ENCODE results near the gene PFN3. TPM values are rescaled to one million over a fixed set of nuclear protein-coding genes. Genes with fewer than 3 reads are reported as not detected.

Gene PFN3
- total and polyA plus RNA-seq, 4 donors, result 0.32 to 1.00 TPM; not detected in 2

- 60% methylated on average over 4 of the region's 10 CpGs for WGBS (ENCODE audit: insufficient coverage)
Observed at GRCh38 chr5:177445052-177445916, 44.8 kb upstream of the PFN3 start.

GRCh38 chr5:177444106-177445051 lies 43.9 kb upstream of the PFN3 start:
- no peak overlapping the region for H3K27ac ChIP-seq (ENCODE audit: low read depth, low read length)

More at GRCh38 chr5:177445052-177445916, 44.8 kb upstream of the PFN3 start:
- no peak for DNase-seq (ENCODE audit: low read depth in 4 of 6, low spot score in 6 of 6)
- H3K4me1 ChIP-seq (ENCODE audit: control insufficient read depth, insufficient read depth, low read length), result peaks cover 43% of the 10 kb centered on the region
- no peak overlapping the region for H3K27ac ChIP-seq (ENCODE audit: low read depth, low read length)
- no peaks in the 10 kb centered on the region for H3K27me3 ChIP-seq (ENCODE audit: control insufficient read depth, insufficient read depth, low read length)
- no peaks in the 10 kb centered on the region for H3K9me3 ChIP-seq (ENCODE audit: control insufficient read depth, insufficient read depth, low read length)
- H3K36me3 ChIP-seq (ENCODE audit: control insufficient read depth, insufficient read depth, low read length), result peaks cover 46% of the 10 kb centered on the region
- H3K4me3 ChIP-seq (ENCODE audit: low read depth, low read length), result no peak overlapping the region

GRCh38 chr5:177443144-177443983 lies 42.9 kb upstream of the PFN3 start:
- no peak overlapping the region for H3K27ac ChIP-seq (ENCODE audit: low read depth, low read length)
- 89% methylated on average over 12 of the region's 15 CpGs for WGBS (ENCODE audit: insufficient coverage)

More at GRCh38 chr5:177444106-177445051, 43.9 kb upstream of the PFN3 start:
- Histone ChIP-seq H3K36me3 (ENCODE audit: control insufficient read depth, insufficient read depth, low read length) (peaks cover 41% of the 10 kb centered on the region), H3K4me3 (ENCODE audit: low read depth, low read length) (no peak overlapping the region), H3K27me3 (ENCODE audit: control insufficient read depth, insufficient read depth, low read length) (no peaks in the 10 kb centered on the region), H3K9me3 (ENCODE audit: control insufficient read depth, insufficient read depth, low read length) (no peaks in the 10 kb centered on the region), H3K4me1 (ENCODE audit: control insufficient read depth, insufficient read depth, low read length) (peaks cover 34% of the 10 kb centered on the region)
- no peak for DNase-seq (ENCODE audit: low read depth in 4 of 6, low spot score in 6 of 6)
- 82% methylated on average over 5 of the region's 7 CpGs for WGBS (ENCODE audit: insufficient coverage)

GRCh38 chr5:177442066-177442826 lies 41.8 kb upstream of the PFN3 start:
- Histone ChIP-seq H3K27ac (ENCODE audit: low read depth, low read length) (no peak overlapping the region), H3K4me3 (ENCODE audit: low read depth, low read length) (no peak overlapping the region), H3K4me1 (ENCODE audit: control insufficient read depth, insufficient read depth, low read length) (peaks cover 13% of the 10 kb centered on the region), H3K27me3 (ENCODE audit: control insufficient read depth, insufficient read depth, low read length) (no peaks in the 10 kb centered on the region), H3K9me3 (ENCODE audit: control insufficient read depth, insufficient read depth, low read length) (no peaks in the 10 kb centered on the region), H3K36me3 (ENCODE audit: control insufficient read depth, insufficient read depth, low read length) (peaks cover 54% of the 10 kb centered on the region)
- 90% methylated on average over 11 of the region's 20 CpGs for WGBS (ENCODE audit: insufficient coverage)
- no peak for DNase-seq (ENCODE audit: low read depth in 4 of 6, low spot score in 6 of 6)

More at GRCh38 chr5:177443144-177443983, 42.9 kb upstream of the PFN3 start:
- Histone ChIP-seq H3K4me1 (ENCODE audit: control insufficient read depth, insufficient read depth, low read length) (peaks cover 24% of the 10 kb centered on the region), H3K27me3 (ENCODE audit: control insufficient read depth, insufficient read depth, low read length) (no peaks in the 10 kb centered on the region), H3K4me3 (ENCODE audit: low read depth, low read length) (no peak overlapping the region), H3K36me3 (ENCODE audit: control insufficient read depth, insufficient read depth, low read length) (peaks cover 42% of the 10 kb centered on the region), H3K9me3 (ENCODE audit: control insufficient read depth, insufficient read depth, low read length) (no peaks in the 10 kb centered on the region)
- no peak for DNase-seq (ENCODE audit: low read depth in 4 of 6, low spot score in 6 of 6)

- Histone ChIP-seq H3K27ac (ENCODE audit: low read depth, low read length) (no peak overlapping the region), H3K9me3 (ENCODE audit: control insufficient read depth, insufficient read depth, low read length) (no peaks in the 10 kb centered on the region), H3K4me1 (ENCODE audit: control insufficient read depth, insufficient read depth, low read length) (peaks cover 9% of the 10 kb centered on the region), H3K27me3 (ENCODE audit: control insufficient read depth, insufficient read depth, low read length) (no peaks in the 10 kb centered on the region), H3K36me3 (ENCODE audit: control insufficient read depth, insufficient read depth, low read length) (peaks cover 63% of the 10 kb centered on the region), H3K4me3 (ENCODE audit: low read depth, low read length) (no peak overlapping the region)
- 85% methylated on average over 23 of the region's 26 CpGs for WGBS (ENCODE audit: insufficient coverage)
- no peak for DNase-seq (ENCODE audit: low read depth in 4 of 6, low spot score in 6 of 6)
Observed at GRCh38 chr5:177440990-177441780, 40.7 kb upstream of the PFN3 start.

GRCh38 chr5:177440211-177440989 lies 39.9 kb upstream of the PFN3 start:
- no peaks in the 10 kb centered on the region for H3K27me3 ChIP-seq (ENCODE audit: control insufficient read depth, insufficient read depth, low read length)
- H3K9me3 ChIP-seq (ENCODE audit: control insufficient read depth, insufficient read depth, low read length), result no peaks in the 10 kb centered on the region
- H3K36me3 ChIP-seq (ENCODE audit: control insufficient read depth, insufficient read depth, low read length), result peaks cover 71% of the 10 kb centered on the region
- DNase-seq (ENCODE audit: low read depth in 4 of 6, low spot score in 6 of 6), result no peak
- no peak overlapping the region for H3K27ac ChIP-seq (ENCODE audit: low read depth, low read length)
- 84% methylated on average over 24 of the region's 24 CpGs for WGBS (ENCODE audit: insufficient coverage)
- H3K4me1 ChIP-seq (ENCODE audit: control insufficient read depth, insufficient read depth, low read length), result peaks cover 1% of the 10 kb centered on the region
- no peak overlapping the region for H3K4me3 ChIP-seq (ENCODE audit: low read depth, low read length)

GRCh38 chr5:177439518-177440053 lies 39.1 kb upstream of the PFN3 start:
- no peaks in the 10 kb centered on the region for H3K4me1 ChIP-seq (ENCODE audit: control insufficient read depth, insufficient read depth, low read length)
- H3K36me3 ChIP-seq (ENCODE audit: control insufficient read depth, insufficient read depth, low read length), result peaks cover 79% of the 10 kb centered on the region
- no peak for DNase-seq (ENCODE audit: low read depth in 4 of 6, low spot score in 6 of 6)
- 97% methylated on average over 3 of the region's 4 CpGs for WGBS (ENCODE audit: insufficient coverage)
- no peak overlapping the region for H3K27ac ChIP-seq (ENCODE audit: low read depth, low read length)
- H3K9me3 ChIP-seq (ENCODE audit: control insufficient read depth, insufficient read depth, low read length), result no peaks in the 10 kb centered on the region
- no peak overlapping the region for H3K4me3 ChIP-seq (ENCODE audit: low read depth, low read length)
- no peaks in the 10 kb centered on the region for H3K27me3 ChIP-seq (ENCODE audit: control insufficient read depth, insufficient read depth, low read length)

All from spinal cord (tissue), 10 donors.